AG08396 (cell line): ENCODE data around the gene CMTM8.

Source experiments
- DNase-seq: peaks from one replicate; pipeline ENCODE4 v3.0.0; 2012; ENCODE audit warnings: low spot score, mixed read lengths

CMTM8 gene

GRCh38 chr3:32411442-32411841 is 173.0 kb downstream of the CMTM8 start:
- DNase-seq: no peak

GRCh38 chr3:32412887-32413286 is 174.4 kb downstream of the CMTM8 start:
- DNase-seq: no peak

GRCh38 chr3:32413845-32414521 is 175.5 kb downstream of the CMTM8 start:
- no peak for DNase-seq

GRCh38 chr3:32414522-32415202 is 176.2 kb downstream of the CMTM8 start:
- DNase-seq: no peak

DNA sequence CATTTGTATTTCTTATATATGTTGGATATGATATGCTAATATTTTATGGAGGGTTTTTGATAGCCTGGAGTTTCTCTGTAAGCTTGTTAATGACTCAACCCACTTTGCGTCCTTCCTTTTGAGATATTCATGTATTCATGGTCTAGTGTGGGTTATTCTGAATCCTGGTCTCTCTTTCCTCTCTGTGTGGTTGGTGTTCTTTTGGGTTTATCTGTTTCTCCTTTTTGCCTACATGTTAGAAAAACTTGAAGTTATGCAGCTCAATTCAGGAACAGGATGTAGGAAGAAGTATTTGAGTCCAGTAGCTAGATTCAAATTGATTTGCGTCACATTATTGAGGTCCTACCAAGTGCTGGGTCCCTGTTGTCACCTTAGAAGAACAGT is 181.3 kb downstream of the CMTM8 start:
- no peak for DNase-seq
